Measurements from ENCODE around the gene CAVIN2. TPM values are rescaled to one million over a fixed set of nuclear protein-coding genes. Genes with fewer than 3 reads are reported as not detected.

The CAVIN2 gene
- total RNA-seq, 2 donors from 2014 or later: 10.9 to 15.8 TPM

DNA sequence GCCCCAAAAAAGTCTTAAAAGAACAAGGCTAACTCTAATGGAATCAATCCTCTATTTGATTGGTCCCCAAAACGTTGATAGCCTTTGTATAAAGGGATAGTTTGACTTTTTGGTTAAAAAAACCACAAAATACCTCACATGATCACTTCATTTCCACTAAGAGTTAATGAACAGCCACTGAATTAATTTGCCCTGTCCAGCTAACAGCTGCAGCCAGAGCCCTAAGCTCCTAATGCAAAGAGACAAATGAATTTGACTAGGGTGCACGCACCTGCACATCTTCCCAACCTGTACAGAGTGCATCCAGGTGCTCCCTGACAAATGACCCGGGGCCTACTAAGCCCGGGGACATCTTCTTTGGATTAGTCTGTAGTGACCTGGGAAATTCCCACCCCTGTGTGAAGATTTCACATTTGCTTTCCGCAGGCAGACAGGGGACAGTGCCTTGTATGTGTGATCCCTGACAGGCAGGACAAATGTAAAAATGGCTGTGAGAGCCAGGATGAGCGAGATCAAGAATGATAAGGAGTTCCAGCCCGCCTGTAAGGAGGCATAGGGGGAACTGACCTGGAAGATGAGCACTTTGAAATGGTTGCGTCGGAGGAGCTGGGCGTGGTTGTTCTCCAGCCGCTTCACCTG is 893 bp downstream of the CAVIN2 start:
- Histone ChIP-seq H3K27me3 (no peaks in the 10 kb centered on the region), H3K4me3 (no peak overlapping the region), H3K36me3 (replicated peaks in 1 of 2; ENCODE audit: insufficient read depth in 1 of 2, low read depth in 2 of 2) (no peaks in the 10 kb centered on the region), H3K9me3 (no peaks in the 10 kb centered on the region), H3K4me1 (peaks cover 12% of the 10 kb centered on the region), H3K27ac (peak overlapping the region in 3 of 4 donors; percentile 37 to 73 (median 54))
- 37 to 40% methylated on average over 11 of the region's 11 CpGs for WGBS, 2 donors
- intact Hi-C loops (cut with DNase I): no loop called here
- no peak for ATAC-seq
- no peak for DNase-seq
- TF ChIP-seq, protein P1, sequence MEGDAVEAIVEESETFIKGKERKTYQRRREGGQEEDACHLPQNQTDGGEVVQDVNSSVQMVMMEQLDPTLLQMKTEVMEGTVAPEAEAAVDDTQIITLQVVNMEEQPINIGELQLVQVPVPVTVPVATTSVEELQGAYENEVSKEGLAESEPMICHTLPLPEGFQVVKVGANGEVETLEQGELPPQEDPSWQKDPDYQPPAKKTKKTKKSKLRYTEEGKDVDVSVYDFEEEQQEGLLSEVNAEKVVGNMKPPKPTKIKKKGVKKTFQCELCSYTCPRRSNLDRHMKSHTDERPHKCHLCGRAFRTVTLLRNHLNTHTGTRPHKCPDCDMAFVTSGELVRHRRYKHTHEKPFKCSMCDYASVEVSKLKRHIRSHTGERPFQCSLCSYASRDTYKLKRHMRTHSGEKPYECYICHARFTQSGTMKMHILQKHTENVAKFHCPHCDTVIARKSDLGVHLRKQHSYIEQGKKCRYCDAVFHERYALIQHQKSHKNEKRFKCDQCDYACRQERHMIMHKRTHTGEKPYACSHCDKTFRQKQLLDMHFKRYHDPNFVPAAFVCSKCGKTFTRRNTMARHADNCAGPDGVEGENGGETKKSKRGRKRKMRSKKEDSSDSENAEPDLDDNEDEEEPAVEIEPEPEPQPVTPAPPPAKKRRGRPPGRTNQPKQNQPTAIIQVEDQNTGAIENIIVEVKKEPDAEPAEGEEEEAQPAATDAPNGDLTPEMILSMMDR (IDR thresholded peaks at IDR 0.05): no peak
- TF ChIP-seq POLR2A (IDR thresholded peaks at IDR 0.05): no peak

DNA sequence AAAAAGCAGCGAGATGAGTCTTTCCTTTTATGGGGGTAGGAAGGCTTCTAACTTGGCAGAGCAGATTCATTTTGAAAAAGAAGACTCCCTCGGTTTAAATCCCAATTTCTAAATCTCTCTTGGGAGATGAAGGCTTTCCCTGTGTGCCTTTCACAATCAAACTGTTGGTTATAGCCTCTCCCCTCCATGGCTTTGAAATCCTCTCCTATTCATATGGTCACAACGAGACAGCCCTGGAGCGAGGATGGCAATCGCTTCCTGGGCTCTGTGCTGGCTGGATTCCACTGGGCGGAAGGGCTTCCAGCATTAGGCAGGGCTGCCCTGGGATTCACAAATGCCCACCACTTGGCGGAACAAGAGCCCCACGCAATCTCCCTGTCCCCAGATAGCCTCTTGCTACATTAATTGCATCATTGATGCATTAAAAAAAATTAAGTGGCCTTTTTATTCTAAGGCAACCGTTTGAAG is 1.6 kb downstream of the CAVIN2 start:
- peaks cover 16% of the 10 kb centered on the region for H3K4me1 ChIP-seq
- H3K9me3 ChIP-seq: no peaks in the 10 kb centered on the region
- 44 to 47% methylated on average over 9 of the region's 9 CpGs for WGBS, 2 donors
- ATAC-seq (no peak), DNase-seq (peak in 1 of 4 donors; percentile 9)
- no peak for TF ChIP-seq POLR2A (IDR thresholded peaks at IDR 0.05)
- TF ChIP-seq, protein P1 (IDR thresholded peaks at IDR 0.05): no peak
- H3K27ac ChIP-seq: peak overlapping the region in 3 of 4 donors; percentile 13 to 37 (median 28)
- intact Hi-C loops (cut with DNase I): no loop called here
- H3K27me3 ChIP-seq: no peaks in the 10 kb centered on the region
- no peaks in the 10 kb centered on the region for H3K36me3 ChIP-seq (replicated peaks in 1 of 2; ENCODE audit: insufficient read depth in 1 of 2, low read depth in 2 of 2)
- no peak overlapping the region for H3K4me3 ChIP-seq

DNA sequence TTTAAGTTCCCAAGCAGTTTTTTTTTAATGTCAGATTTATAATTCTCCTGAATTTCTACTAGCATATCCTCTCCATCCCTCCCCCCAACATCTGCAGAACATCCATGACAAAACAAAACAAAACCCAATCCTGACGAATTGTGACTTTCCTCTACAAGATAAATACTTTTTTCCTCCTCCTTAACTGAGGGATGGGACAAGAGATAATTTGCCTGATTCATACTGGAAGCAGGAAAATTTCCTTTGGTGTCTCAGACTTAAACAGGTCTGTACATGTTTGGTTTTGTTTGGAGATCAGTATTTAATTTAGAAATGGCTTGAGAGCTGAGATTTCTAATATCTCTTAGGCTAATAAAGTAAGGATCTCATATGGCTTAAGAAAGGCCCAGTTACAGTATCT is 2.2 kb downstream of the CAVIN2 start:
- H3K27ac ChIP-seq: no peak overlapping the region
- intact Hi-C loops (cut with DNase I): no loop called here
- no peaks in the 10 kb centered on the region for H3K27me3 ChIP-seq
- H3K9me3 ChIP-seq: no peaks in the 10 kb centered on the region
- no peak for ATAC-seq
- peaks cover 20% of the 10 kb centered on the region for H3K4me1 ChIP-seq
- WGBS, 2 donors: 19 to 29% methylated on average over 1 of the region's 1 CpG
- no peak for TF ChIP-seq POLR2A (IDR thresholded peaks at IDR 0.05)
- TF ChIP-seq, protein P1 (IDR thresholded peaks at IDR 0.05): no peak
- no peaks in the 10 kb centered on the region for H3K36me3 ChIP-seq (replicated peaks in 1 of 2; ENCODE audit: insufficient read depth in 1 of 2, low read depth in 2 of 2)
- H3K4me3 ChIP-seq: no peak overlapping the region
- no peak for DNase-seq

DNA sequence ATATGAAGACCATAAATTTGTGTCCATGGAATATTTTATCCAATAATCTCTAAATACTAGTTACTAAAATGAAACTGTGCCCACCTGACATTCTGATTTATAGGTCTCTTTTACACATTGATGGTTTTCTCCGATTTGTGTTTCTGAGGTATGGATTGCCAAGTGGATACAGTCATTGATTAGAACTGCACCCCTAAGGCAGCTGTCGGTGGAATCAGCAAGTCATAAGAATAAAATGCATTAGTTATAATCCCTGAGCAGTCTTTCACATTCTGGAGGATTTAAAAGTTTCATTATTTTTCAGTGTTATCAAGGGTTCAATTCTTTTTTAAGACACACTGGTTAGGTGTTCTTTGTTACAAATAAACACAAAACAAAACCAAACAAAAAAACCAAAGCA is 6.0 kb downstream of the CAVIN2 start:
- 62% methylated on average over 2 of the region's 2 CpGs for WGBS, 2 donors
- H3K27ac ChIP-seq: no peak overlapping the region
- intact Hi-C loops (cut with DNase I): no loop called here

More for the DNA sequence above, 6.0 kb downstream of the CAVIN2 start:
- H3K4me1 ChIP-seq: peaks cover 8% of the 10 kb centered on the region
- DNase-seq (no peak), ATAC-seq (no peak)
- H3K36me3 ChIP-seq (replicated peaks in 1 of 2; ENCODE audit: insufficient read depth in 1 of 2, low read depth in 2 of 2): no peaks in the 10 kb centered on the region
- H3K4me3 ChIP-seq: no peak overlapping the region
- no peak for TF ChIP-seq POLR2A (IDR thresholded peaks at IDR 0.05)
- TF ChIP-seq, protein P1 (IDR thresholded peaks at IDR 0.05): no peak
- no peaks in the 10 kb centered on the region for H3K9me3 ChIP-seq
- H3K27me3 ChIP-seq: no peaks in the 10 kb centered on the region

Data from body of pancreas (tissue), 4 donors.